Hepatocyte (in vitro differentiated cells): ENCODE results near the gene TUBA1C. TPM values are rescaled to one million over a fixed set of nuclear protein-coding genes. Genes with fewer than 3 reads are reported as not detected.

Experiments
- DNase-seq: peaks from one replicate; pipeline ENCODE4 v3.0.0-alpha.2; 2016; ENCODE audit warnings: low spot score
- H2AFZ ChIP-seq: fragments of 200-600 bp; sonication (generic); 2 replicates; pipeline ENCODE4 v1.6.0; 2016; ENCODE audit warnings: antibody characterized with exemption, mild to moderate bottlenecking
- H3K27ac ChIP-seq: fragments of 200-600 bp; sonication (generic); 2 replicates; pipeline ENCODE4 v1.5.1; 2016; ENCODE audit warnings: mild to moderate bottlenecking
- H3K27me3 ChIP-seq: fragments of 200-600 bp; sonication (generic); 2 replicates; pipeline ENCODE4 v1.6.1; 2016
- H3K36me3 ChIP-seq: fragments of 200-600 bp; sonication (generic); replicated peaks from 2 replicates; pipeline ENCODE4 v1.5.1; 2016; ENCODE audit warnings: low read depth; ENCODE audit not compliant: insufficient read depth
- H3K4me1 ChIP-seq: fragments of 200-600 bp; sonication (generic); 2 replicates; pipeline ENCODE4 v1.5.1; 2016; ENCODE audit warnings: mild to moderate bottlenecking, moderate library complexity; ENCODE audit not compliant: insufficient read depth
- H3K4me2 ChIP-seq: fragments of 200-600 bp; sonication (generic); 2 replicates; pipeline ENCODE4 v1.6.0; 2016
- H3K4me3 ChIP-seq: fragments of 200-600 bp; sonication (generic); 2 replicates; pipeline ENCODE4 v1.5.1; 2016; ENCODE audit warnings: mild to moderate bottlenecking
- H3K79me2 ChIP-seq: fragments of 200-600 bp; sonication (generic); 2 replicates; pipeline ENCODE4 v1.6.0; 2017; ENCODE audit warnings: mild to moderate bottlenecking
- H3K9me2 ChIP-seq: fragments of 200-600 bp; sonication (generic); replicated peaks from 2 replicates; pipeline ENCODE4 v1.6.0; 2017; ENCODE audit warnings: mild to moderate bottlenecking; ENCODE audit not compliant: insufficient read depth
- H3K9me3 ChIP-seq: fragments of 200-600 bp; sonication (generic); 2 replicates; pipeline ENCODE4 v1.5.1; 2016; ENCODE audit warnings: low read depth, mild to moderate bottlenecking
- H4K20me1 ChIP-seq: fragments of 200-600 bp; sonication (generic); 2 replicates; pipeline ENCODE4 v1.6.0; 2016; ENCODE audit warnings: mild to moderate bottlenecking; ENCODE audit not compliant: insufficient read depth, poor library complexity, severe bottlenecking
- CTCF ChIP-seq: fragments of 200-600 bp; sonication (generic); IDR thresholded peaks from 2 replicates; pipeline ENCODE4 v1.5.1; 2016; ENCODE audit warnings: antibody characterized with exemption, mild to moderate bottlenecking; ENCODE audit not compliant: poor library complexity
- EZH2 ChIP-seq: fragments of 200-600 bp; sonication (generic); IDR thresholded peaks from 2 replicates; pipeline ENCODE4 v1.6.1; 2016; ENCODE audit warnings: antibody characterized with exemption, mild to moderate bottlenecking, borderline replicate concordance
- EZH2phosphoT487 ChIP-seq: fragments of 200-600 bp; sonication (generic); IDR thresholded peaks from one replicate; pipeline ENCODE4 v1.6.1; 2018; ENCODE audit warnings: antibody characterized with exemption, mild to moderate bottlenecking, low read depth, moderate library complexity; ENCODE audit not compliant: unreplicated experiment, severe bottlenecking
- WGBS: methylation state at CpG from one replicate; pipeline ENCODE4 v1.1.6; 2016; ENCODE audit warnings: low lambda C conversion rate; ENCODE audit errors: missing lambda C conversion rate; 5-methylcytosine and 5-hydroxymethylcytosine counted together
- polyA plus RNA-seq: library from polyadenylated mRNA; unstranded; fragments of >200 nt; fragmentation: Nextera tagmentation; extraction: Ambion mirVana; gene quantifications from 2 replicates; pipeline ENCODE4 v1.2.1, GENCODE V29; 2016
- total RNA-seq: library from RNA; depleted of rRNA; stranded (reverse); fragments of >200 nt; gene quantifications from 2 replicates; pipeline ENCODE4 v1.2.3, GENCODE V29; 2014

TUBA1C gene
- total and polyA plus RNA-seq, 2 experiments from 2014 or later, result 252 to 422 TPM

- no peak overlapping the region for H3K4me3 ChIP-seq
- H3K79me2 ChIP-seq, result no peaks in the 10 kb centered on the region
- H3K27me3 ChIP-seq, result peaks cover 8% of the 10 kb centered on the region
- 69% methylated on average over 6 of the region's 6 CpGs for WGBS
- H3K36me3 ChIP-seq, result no peaks in the 10 kb centered on the region
- H3K27ac ChIP-seq, result no peak overlapping the region
- no peak overlapping the region for H2AFZ ChIP-seq
- no peaks in the 10 kb centered on the region for H4K20me1 ChIP-seq
- H3K4me1 ChIP-seq, result no peaks in the 10 kb centered on the region
- TF ChIP-seq EZH2phosphoT487 (no peak), EZH2 (no peak), CTCF (no peak)
- H3K9me3 ChIP-seq, result no peaks in the 10 kb centered on the region
- H3K9me2 ChIP-seq, result no peaks in the 10 kb centered on the region
- DNase-seq, result no peak
- no peak overlapping the region for H3K4me2 ChIP-seq
Observed at GRCh38 chr12:49287876-49288275, 23.0 kb downstream of the TUBA1C start.

- Histone ChIP-seq H4K20me1 (no peaks in the 10 kb centered on the region), H3K36me3 (no peaks in the 10 kb centered on the region), H3K4me3 (no peak overlapping the region), H2AFZ (no peak overlapping the region), H3K27ac (no peak overlapping the region), H3K9me3 (no peaks in the 10 kb centered on the region), H3K4me1 (no peaks in the 10 kb centered on the region), H3K79me2 (no peaks in the 10 kb centered on the region), H3K9me2 (no peaks in the 10 kb centered on the region), H3K4me2 (no peak overlapping the region), H3K27me3 (peaks cover 12% of the 10 kb centered on the region)
- TF ChIP-seq CTCF, result peak; percentile 93
- no peak for TF ChIP-seq EZH2
- no peak for TF ChIP-seq EZH2phosphoT487
- WGBS, result 12% methylated on average over 11 of the region's 11 CpGs
- DNase-seq, result peak; percentile 71
Observed at GRCh38 chr12:49288412-49288853, 23.6 kb downstream of the TUBA1C start.

GRCh38 chr12:49288922-49289555, 24.2 kb downstream of the TUBA1C start:
- no peak for DNase-seq
- Histone ChIP-seq H3K9me2 (no peaks in the 10 kb centered on the region), H3K79me2 (no peaks in the 10 kb centered on the region), H3K4me2 (no peak overlapping the region), H3K9me3 (no peaks in the 10 kb centered on the region), H3K27me3 (peaks cover 16% of the 10 kb centered on the region), H4K20me1 (no peaks in the 10 kb centered on the region), H2AFZ (no peak overlapping the region), H3K36me3 (no peaks in the 10 kb centered on the region), H3K4me1 (no peaks in the 10 kb centered on the region), H3K4me3 (no peak overlapping the region), H3K27ac (no peak overlapping the region)
- whole genome bisulfite sequencing, result 88% methylated on average over 9 of the region's 9 CpGs
- TF ChIP-seq CTCF, result no peak
- no peak for TF ChIP-seq EZH2phosphoT487

GRCh38 chr12:49292729-49293055, 27.8 kb downstream of the TUBA1C start:
- Histone ChIP-seq H3K27me3 (peaks cover 48% of the 10 kb centered on the region), H2AFZ (no peak overlapping the region), H4K20me1 (no peaks in the 10 kb centered on the region), H3K27ac (no peak overlapping the region), H3K9me3 (no peaks in the 10 kb centered on the region), H3K36me3 (no peaks in the 10 kb centered on the region), H3K4me1 (peaks cover 15% of the 10 kb centered on the region), H3K4me3 (no peak overlapping the region), H3K9me2 (no peaks in the 10 kb centered on the region), H3K4me2 (peak overlapping the region; percentile 52), H3K79me2 (no peaks in the 10 kb centered on the region)
- 74% methylated on average over 7 of the region's 7 CpGs for WGBS
- no peak for DNase-seq
- no peak for TF ChIP-seq CTCF
- TF ChIP-seq EZH2, result no peak
- TF ChIP-seq EZH2phosphoT487, result no peak
